GM18517 (cell line): ENCODE data around the gene NAT10.

Experiments
- ATAC-seq: cut with Tn5 transposase; IDR thresholded peaks from one replicate; pipeline ENCODE4 v1.9.1; 2021; ENCODE audit warnings: mild to moderate bottlenecking, moderate library complexity; ENCODE audit not compliant: unreplicated experiment

The NAT10 gene

GRCh38 chr11:34105957-34106504, 602 bp downstream of the NAT10 start:
- ATAC-seq, result no peak

DNA sequence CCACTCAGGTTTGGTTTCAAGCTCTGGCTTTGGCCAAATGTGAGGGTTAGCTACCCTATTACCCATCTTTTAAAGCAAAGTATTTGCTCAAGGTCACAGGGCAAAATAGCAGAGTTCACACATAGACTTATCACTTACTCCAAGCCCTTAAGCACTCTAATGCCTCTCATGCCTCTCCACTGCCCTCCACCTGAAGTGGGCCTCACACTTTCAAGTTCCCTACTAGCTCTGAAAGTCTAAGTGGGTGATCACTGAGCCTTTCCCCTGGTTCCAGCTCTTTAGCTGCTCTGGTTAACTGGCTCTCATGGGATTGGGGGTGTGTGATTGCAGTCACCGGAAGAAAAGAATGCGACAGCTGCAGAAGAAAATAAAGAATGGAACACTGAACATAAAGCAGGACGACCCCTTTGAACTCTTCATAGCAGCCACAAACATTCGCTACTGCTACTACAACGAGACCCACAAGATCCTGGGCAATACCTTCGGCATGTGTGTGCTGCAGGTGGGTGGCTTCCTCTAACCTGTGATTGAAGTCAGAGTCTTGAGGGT, 6.4 kb downstream of the NAT10 start:
- no peak for ATAC-seq

DNA sequence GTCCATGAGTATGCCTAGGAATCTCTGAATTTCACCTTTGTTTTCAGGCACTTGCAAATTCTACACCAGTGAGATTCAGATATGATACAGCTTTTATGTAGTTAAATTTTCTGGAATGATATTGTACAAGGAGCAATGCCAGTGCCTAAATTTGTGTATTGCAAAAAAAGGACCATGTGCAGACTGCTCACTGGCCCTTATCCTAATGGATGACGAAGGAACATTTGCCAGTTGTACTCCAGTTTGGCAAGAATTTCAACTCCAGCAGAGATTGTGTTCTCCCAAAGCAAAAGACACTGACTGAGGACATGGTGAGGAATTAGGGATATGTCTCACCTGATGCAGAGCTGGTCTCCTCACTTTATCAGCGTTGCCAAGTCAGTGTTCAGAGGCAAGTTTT, 8.6 kb downstream of the NAT10 start:
- ATAC-seq, result no peak

- no peak for ATAC-seq
These were observed 9.0 kb downstream of the NAT10 start for GRCh38 chr11:34114471-34114870.

DNA sequence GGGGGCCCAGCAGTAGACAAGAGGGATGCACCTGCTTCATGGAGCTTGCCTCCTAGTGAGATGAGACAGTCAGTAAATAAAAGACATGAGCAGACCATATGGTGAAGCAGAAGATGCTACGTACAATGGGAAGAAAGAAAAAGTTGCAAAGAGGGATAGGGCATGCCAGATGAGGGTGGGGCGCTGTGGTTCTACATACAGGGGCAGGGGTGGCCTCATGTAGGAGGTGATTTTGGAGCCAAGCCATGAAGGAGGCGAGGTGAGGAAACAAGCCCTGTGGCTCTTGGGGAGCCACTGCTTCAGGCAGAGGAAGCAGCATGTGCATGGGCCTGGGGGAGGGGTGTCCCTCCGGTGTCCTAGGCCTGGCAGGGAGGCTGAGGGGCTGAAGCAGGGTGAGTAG, 15.2 kb downstream of the NAT10 start:
- ATAC-seq, result no peak

DNA sequence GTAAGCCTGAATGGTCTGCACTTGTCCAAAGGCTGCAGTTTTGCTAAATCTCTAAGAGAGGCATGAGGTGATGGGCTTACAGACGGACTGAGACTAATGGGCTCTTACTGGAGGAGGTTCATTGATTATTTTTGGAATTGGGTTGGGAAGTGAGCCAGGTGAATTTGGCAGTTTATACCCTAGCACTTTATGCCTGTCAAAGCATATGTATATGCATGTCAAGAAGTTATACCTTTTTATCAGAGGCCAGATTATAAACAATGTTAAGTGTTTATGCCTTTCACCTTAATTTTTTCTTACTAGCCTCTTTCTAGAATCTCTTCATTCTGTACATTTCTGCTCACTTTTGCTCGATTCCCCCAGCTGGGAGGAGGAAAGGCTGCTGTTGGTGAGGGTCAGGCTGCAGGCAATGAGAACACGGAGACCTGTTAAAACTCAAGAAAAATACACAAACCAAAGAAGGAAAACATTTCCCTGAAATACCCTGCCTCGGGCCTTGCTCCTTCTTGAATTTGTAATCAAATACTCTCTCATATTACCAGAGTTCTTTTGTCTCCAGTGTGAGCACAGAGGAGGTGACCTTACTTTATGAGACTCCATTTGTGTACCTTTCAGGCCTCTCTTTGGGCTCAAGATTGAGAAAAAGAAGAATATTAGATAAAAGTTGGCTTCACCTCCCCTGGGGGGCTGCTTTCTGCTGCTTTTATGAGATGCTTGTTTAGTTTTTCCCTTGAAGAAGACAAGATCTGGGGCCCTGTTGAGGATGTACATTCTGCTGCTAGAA, 19.6 kb downstream of the NAT10 start:
- no peak for ATAC-seq

- no peak for ATAC-seq
These were observed 21.8 kb downstream of the NAT10 start for GRCh38 chr11:34126959-34127848.

DNA sequence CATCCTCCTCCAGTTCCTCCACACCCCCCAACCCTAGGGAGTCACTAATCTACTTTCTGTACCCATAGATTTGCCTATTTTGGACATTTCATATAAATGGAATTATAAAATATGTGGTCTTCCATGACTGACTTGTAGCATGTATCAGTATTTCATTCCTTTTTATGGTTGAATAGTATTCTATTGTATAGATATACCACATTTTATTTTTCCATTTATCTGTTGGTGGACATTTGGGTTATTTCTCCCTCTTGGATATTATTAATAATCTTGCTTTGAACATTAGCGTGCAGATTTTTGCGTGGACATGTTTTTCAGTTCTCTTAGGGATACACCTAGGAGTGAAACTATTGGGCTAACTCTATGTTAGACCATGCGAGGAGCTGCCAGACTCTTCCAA, 23.4 kb downstream of the NAT10 start:
- ATAC-seq, result no peak

DNA sequence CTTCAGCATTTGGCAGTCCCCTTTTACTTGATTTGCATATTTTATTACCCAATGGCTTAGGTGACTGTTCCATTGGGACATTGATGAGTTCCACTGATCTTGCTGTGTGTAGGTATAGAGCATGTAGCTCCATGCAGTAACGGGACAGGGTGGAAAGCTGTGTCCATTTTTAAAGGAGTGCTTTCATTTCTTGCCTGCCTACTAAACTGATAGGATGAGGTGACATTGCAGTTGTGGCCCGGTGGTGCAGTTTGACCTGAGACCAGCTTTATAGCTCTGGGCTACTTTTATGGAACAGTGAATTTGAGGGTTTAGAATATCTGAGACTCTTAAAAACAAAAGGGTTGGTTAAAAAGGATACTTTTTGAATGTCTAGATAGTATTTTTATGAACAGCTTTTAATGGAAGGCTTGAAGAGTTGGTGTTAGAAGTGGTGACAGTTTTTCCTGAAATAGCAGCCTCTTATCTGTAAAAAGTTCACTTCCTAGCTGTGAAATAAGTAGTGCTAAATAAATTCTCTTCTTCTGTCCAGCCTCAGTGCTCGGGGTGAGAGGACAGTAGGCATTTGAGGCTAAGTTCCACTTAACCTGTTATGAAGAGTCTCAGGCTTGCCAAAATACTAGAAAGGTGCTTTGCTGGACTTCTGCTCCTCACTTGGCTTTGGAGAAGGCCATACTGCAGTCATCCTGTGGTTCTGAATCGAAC, 27.0 kb downstream of the NAT10 start:
- ATAC-seq, result no peak

DNA sequence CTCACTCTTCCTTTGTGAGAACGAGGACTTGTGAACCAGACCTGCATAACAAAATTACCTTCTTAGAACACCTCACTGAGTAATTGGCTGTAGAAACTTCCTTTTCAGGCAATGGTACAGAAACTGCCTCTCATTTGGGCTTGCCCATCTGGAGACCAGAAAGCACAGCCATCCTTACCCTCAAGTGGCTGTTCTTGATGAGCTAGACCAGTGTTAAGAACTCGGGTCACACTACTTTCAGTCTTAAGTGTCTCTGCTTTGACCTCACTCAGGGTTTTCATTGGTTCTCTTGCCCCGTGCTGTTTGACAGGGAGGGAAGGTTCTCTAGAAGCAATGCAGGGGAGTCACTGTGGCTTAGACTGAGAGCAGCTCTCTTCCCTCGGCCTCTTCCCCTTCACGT, 29.3 kb downstream of the NAT10 start:
- ATAC-seq, result no peak

DNA sequence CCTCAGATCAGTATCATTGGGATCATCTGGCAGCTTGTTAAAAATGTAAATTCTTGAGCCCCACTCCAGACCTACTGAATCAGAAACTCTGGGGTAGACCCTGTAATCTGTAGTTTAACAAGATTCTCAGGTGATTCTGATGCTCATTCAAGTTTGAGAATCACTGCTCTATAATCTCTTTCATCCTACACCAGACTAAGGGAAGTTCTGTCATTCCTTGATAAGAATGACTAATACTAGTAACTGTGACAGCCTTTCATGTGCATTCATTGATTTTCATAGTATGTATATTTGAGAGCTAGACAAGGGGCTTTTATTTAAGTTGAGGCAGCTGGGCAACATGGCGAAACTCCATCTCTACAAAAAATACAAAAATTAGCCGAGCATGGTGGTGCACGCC, 30.0 kb downstream of the NAT10 start:
- ATAC-seq, result no peak

- ATAC-seq, result no peak
These were observed 31.0 kb downstream of the NAT10 start for GRCh38 chr11:34136420-34136819.

DNA sequence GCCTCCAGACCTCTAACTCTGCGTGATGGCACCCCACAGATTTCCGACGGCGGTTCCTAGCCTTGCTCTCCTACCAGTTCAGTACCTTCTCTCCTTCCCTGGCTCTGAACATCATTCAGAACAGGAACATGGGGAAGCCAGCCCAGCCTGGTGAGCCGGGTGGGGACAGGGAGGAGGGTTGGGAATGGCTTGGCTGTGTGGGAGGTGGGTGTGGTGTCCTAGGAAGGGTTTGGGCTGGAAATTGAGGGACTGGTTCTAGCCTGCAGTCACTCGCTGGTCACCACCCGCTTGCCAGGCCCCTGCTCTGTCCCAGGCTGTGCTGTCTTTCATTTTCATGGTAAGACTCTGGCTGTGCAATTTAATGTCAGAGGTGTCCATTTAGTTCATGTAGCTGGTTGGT, 33.9 kb downstream of the NAT10 start:
- ATAC-seq, result no peak

DNA sequence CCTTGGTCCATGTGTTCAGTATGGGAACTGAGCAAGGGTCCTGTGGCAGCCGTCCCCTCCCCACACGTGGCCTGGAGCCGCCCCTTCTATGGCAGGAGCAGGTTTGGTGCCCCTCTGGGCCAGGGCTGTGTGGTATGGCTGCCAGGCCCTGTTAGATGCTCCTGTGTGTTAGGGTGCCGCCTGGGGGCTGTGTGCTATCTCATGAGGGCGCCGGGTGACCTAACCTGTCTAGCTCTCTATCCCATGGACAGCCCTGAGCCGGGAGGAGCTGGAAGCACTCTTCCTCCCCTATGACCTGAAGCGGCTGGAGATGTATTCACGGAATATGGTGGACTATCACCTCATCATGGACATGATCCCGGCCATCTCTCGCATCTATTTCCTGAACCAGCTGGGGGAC, 34.7 kb downstream of the NAT10 start:
- ATAC-seq, result no peak

GRCh38 chr11:34143048-34143447, 37.6 kb downstream of the NAT10 start:
- ATAC-seq, result no peak

DNA sequence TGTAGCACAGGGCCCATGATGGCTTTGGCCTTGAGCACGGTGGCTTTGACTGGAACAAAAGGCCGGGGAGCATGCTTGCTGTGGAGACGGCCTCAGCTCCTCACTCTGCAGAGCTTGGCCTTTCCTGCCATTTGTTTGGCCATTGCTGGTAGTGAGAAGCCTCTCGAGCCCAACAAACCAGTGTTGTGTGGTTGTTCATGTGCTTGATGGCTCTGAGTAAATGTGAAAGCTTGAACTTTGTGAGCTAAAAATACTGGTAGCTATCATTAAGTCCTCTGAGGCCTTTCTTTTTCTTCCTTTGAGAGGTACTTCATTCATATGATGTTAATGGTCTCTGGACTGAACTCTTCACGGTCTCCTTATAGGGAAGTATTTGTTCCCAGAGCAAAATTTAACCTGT, 39.6 kb downstream of the NAT10 start:
- ATAC-seq, result peak; percentile 55

DNA sequence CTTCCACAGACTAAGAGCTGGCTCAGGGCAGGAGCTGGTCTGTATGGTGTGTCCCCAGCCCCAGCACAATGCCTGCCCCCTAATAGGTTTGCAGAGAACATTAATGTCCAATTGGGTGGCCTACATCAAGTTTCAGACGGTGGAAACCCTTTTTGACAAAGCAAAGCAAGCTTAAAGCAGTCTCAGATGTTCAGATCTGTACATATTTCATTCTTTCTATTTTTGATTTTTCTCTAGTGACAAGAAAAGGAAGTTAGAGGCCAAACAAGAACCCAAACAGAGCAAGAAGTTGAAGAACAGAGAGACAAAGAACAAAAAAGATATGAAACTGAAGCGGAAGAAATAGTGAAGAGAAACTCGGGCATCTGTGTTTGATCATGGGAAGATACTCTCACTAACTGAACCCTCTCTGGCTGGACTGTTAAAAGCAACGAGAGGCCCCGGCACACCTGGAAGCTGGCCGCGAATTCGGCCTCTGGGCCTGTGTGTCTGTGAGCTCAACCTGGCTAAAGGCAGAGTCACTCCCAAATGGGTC, 40.5 kb downstream of the NAT10 start:
- ATAC-seq, result peak; percentile 52

DNA sequence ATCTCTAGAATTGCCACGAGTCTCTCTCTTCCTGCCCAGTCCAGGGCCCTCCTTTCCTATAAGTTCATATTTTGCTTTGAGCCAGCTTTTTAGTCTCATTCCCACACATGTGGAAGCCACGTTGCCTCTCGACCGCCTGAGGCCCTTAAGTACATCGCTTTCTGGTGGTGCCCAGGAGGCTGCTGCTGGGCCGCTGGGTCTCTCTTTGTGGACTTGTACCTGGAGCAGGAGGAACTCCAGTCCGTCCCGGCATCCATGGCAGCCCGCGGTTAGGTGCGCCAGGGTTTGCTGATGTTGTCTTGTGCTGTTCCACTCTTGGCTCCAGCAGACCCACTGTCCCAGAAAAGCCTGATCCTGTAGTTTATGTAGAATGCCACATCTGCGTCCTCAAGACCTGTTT, 41.0 kb downstream of the NAT10 start:
- no peak for ATAC-seq

DNA sequence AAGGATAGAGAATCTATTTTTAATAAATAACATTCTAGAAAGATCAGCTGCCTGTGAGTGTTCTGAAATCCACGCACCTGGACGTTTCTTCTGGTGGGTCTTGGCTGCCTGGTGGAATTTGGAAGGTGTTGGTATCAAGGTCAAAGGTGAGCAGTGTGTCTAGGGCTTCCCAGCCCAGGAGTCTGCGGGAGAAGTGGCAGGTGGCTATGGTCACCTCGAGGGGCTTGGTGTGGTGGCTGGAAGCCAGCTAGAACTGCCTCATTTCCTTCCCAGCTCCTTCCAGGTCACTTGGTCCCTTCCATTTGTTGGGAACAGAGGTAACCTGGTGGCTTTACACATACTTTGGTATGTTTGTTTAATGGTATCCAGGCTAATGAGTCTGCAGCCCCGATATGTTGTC, 41.4 kb downstream of the NAT10 start:
- ATAC-seq, result no peak

GRCh38 chr11:34147581-34147980, 42.2 kb downstream of the NAT10 start:
- ATAC-seq, result no peak
